Tibial nerve (tissue), 4 donors: ENCODE measurements around the gene ZRANB1.

ENCODE experiments used
- CTCF ChIP-seq, 5 experiments: fragments of 200-600 bp in 3 of 5; fragments of 450-650 bp in 2 of 5; sonication (generic) in 3 of 5; IDR thresholded peaks; one replicate each; pipeline ENCODE4 v1.5.1; 2016 to 2019; ENCODE audit warnings: antibody characterized with exemption in 5 of 5, mild to moderate bottlenecking in 3 of 5, moderate library complexity in 2 of 5
- EP300 ChIP-seq, 2 donors: sonication (generic); formaldehyde crosslinking; IDR thresholded peaks; one replicate each; pipeline ENCODE4 v1.6.1; 2017; ENCODE audit warnings: antibody characterized with exemption in 2 of 2, mild to moderate bottlenecking in 1 of 2
- POLR2A ChIP-seq, 2 donors: fragments of 450-650 bp; IDR thresholded peaks; one replicate each; pipeline ENCODE4 v1.6.1; 2017; ENCODE audit warnings: antibody characterized with exemption in 2 of 2, mild to moderate bottlenecking in 2 of 2, moderate library complexity in 2 of 2

GRCh38 chr10:124918191-124918830, 23.6 kb upstream of the ZRANB1 start:
- no peak for TF ChIP-seq CTCF (IDR thresholded peaks at IDR 0.05)
- no peak for TF ChIP-seq POLR2A (IDR thresholded peaks at IDR 0.05)
- no peak for TF ChIP-seq EP300 (IDR thresholded peaks at IDR 0.05)
